Lung (tissue), 12 donors: Measurements from ENCODE around the gene CNN2. TPM values are rescaled to one million over a fixed set of nuclear protein-coding genes. Genes with fewer than 3 reads are reported as not detected.

ENCODE experiments used
- ATAC-seq: fragments of 200-7000 bp; cut with Tn5 transposase; one replicate; pipeline ENCODE4 v1.9.1; 2020; ENCODE audit warnings: moderate number of reproducible peaks; ENCODE audit not compliant: insufficient read depth, low FRiP score
- DNase-seq, 3 donors: peaks; one replicate each; pipeline ENCODE4 v3.0.0-alpha.2; 2013 to 2017
- H3K27ac ChIP-seq, 2 donors: one replicate each; pipeline ENCODE4 v1.5.1; 2013; ENCODE audit warnings: mild to moderate bottlenecking in 2 of 2, moderate library complexity in 2 of 2, control low read depth in 1 of 2, inconsistent platforms in 1 of 2, low read depth in 1 of 2, low read length in 1 of 2
- H3K27me3 ChIP-seq, 3 donors: one replicate each; pipeline ENCODE4 v1.5.1; 2013; ENCODE audit warnings: low read length in 2 of 3; ENCODE audit not compliant: control insufficient read depth in 3 of 3, insufficient read depth in 3 of 3
- H3K36me3 ChIP-seq, 4 donors: one replicate each; pipeline ENCODE4 v1.5.1; 2013; ENCODE audit warnings: low read length in 4 of 4, mild to moderate bottlenecking in 1 of 4, moderate library complexity in 1 of 4; ENCODE audit not compliant: control insufficient read depth in 4 of 4, insufficient read depth in 4 of 4
- H3K4me1 ChIP-seq, 5 donors: one replicate each; pipeline ENCODE4 v1.5.1; 2013; ENCODE audit warnings: low read length in 5 of 5, mild to moderate bottlenecking in 2 of 5, moderate library complexity in 1 of 5; ENCODE audit not compliant: control insufficient read depth in 5 of 5, insufficient read depth in 5 of 5
- H3K4me3 ChIP-seq: one replicate; pipeline ENCODE4 v1.5.1; 2013; ENCODE audit warnings: mild to moderate bottlenecking, control low read depth, moderate library complexity
- H3K9ac ChIP-seq, 2 donors: one replicate each; pipeline ENCODE4 v1.5.1; 2013; ENCODE audit warnings: low read length in 2 of 2, control low read depth in 1 of 2; ENCODE audit not compliant: insufficient read depth in 1 of 2
- H3K9me3 ChIP-seq, 4 donors: one replicate each; pipeline ENCODE4 v1.5.1; 2013; ENCODE audit warnings: low read length in 3 of 4, mild to moderate bottlenecking in 1 of 4, moderate library complexity in 1 of 4; ENCODE audit not compliant: control insufficient read depth in 4 of 4, insufficient read depth in 3 of 4
- CTCF ChIP-seq: IDR thresholded peaks from 2 replicates; pipeline ENCODE4 v1.5.1; 2012; ENCODE audit warnings: mild to moderate bottlenecking; ENCODE audit errors: control extremely low read depth, extremely low read depth
- WGBS, 2 donors: extraction: QIAGEN DNeasy Blood & Tissue Kit; methylation state at CpG; one replicate each; pipeline ENCODE4 v1.1.7; 2013; 5-methylcytosine and 5-hydroxymethylcytosine counted together
- polyA plus RNA-seq, 2 donors: library from polyadenylated mRNA; stranded (reverse); fragments of 200-250 nt; gene quantifications; one replicate each; pipeline ENCODE4 v1.2.1, GENCODE V29; 2013
- total RNA-seq, 2 donors: library from RNA; depleted of rRNA in 1 of 2; stranded (reverse); fragments of >200 nt in 1 of 2; gene quantifications; one replicate each; pipeline ENCODE4 v1.2.1, GENCODE V29; 2014 to 2021
- donor health status: control.
- donor health status: control.
- donor health status: Bipolar disorder and iron deficiency.
- donor health status: healthy.
- donor health status: DM: yes; HTN: yes; CAD: no.

CNN2 gene
- total and polyA plus RNA-seq, 4 donors = 161 to 236 (median 180) TPM

GRCh38 chr19:1061987-1062386 lies 35.6 kb downstream of the CNN2 start:
- H3K27ac ChIP-seq = no peak overlapping the region
- ATAC-seq = no peak
- H3K4me1 ChIP-seq = peaks cover 0 to 23% (median 0%) of the 10 kb centered on the region in 5 donors
- no peaks in the 10 kb centered on the region for H3K36me3 ChIP-seq
- no peak for TF ChIP-seq CTCF
- no peak for DNase-seq
- no peak overlapping the region for H3K4me3 ChIP-seq
- peaks cover 0 to 18% (median 8%) of the 10 kb centered on the region in 4 donors for H3K9me3 ChIP-seq
- 93 to 94% methylated on average over 16 to 20 of the region's 20 CpGs for WGBS, 2 donors
- no peak overlapping the region for H3K9ac ChIP-seq
- H3K27me3 ChIP-seq = peaks cover 0 to 12% (median 9%) of the 10 kb centered on the region in 3 donors

GRCh38 chr19:1062387-1063029 lies 36.1 kb downstream of the CNN2 start:
- no peak overlapping the region for H3K4me3 ChIP-seq
- 86 to 93% methylated on average over 13 to 17 of the region's 17 CpGs for WGBS, 2 donors
- no peak for ATAC-seq
- H3K4me1 ChIP-seq = peaks cover 0 to 23% (median 0%) of the 10 kb centered on the region in 5 donors
- peaks cover 0 to 14% (median 6%) of the 10 kb centered on the region in 4 donors for H3K9me3 ChIP-seq
- H3K36me3 ChIP-seq = no peaks in the 10 kb centered on the region
- peaks cover 0 to 15% (median 9%) of the 10 kb centered on the region in 3 donors for H3K27me3 ChIP-seq
- H3K9ac ChIP-seq = no peak overlapping the region
- DNase-seq = no peak
- no peak overlapping the region for H3K27ac ChIP-seq
- TF ChIP-seq CTCF = no peak

- H3K4me1 ChIP-seq = peaks cover 0 to 25% (median 0%) of the 10 kb centered on the region in 5 donors
- H3K9ac ChIP-seq = no peak overlapping the region
- H3K27ac ChIP-seq = no peak overlapping the region
- TF ChIP-seq CTCF = no peak
- peaks cover 0 to 17% (median 12%) of the 10 kb centered on the region in 3 donors for H3K27me3 ChIP-seq
- H3K36me3 ChIP-seq = no peaks in the 10 kb centered on the region
- 78 to 85% methylated on average over 37 of the region's 37 CpGs for WGBS, 2 donors
- H3K4me3 ChIP-seq = no peak overlapping the region
- ATAC-seq = no peak
- peaks cover 0 to 8% (median 2%) of the 10 kb centered on the region in 4 donors for H3K9me3 ChIP-seq
- no peak for DNase-seq
Observed at GRCh38 chr19:1063030-1063908, 36.9 kb downstream of the CNN2 start.
